ENCODE results near the gene LRP5.
A peak's percentile ranks its signal among the peaks of the same experiment; 100 is the strongest.
"Not testable (repeated sequence)": the region's sequence is repeated elsewhere in the genome, so short reads cannot be mapped to it uniquely, and the experiment has no call there.

LRP5 gene

DNA sequence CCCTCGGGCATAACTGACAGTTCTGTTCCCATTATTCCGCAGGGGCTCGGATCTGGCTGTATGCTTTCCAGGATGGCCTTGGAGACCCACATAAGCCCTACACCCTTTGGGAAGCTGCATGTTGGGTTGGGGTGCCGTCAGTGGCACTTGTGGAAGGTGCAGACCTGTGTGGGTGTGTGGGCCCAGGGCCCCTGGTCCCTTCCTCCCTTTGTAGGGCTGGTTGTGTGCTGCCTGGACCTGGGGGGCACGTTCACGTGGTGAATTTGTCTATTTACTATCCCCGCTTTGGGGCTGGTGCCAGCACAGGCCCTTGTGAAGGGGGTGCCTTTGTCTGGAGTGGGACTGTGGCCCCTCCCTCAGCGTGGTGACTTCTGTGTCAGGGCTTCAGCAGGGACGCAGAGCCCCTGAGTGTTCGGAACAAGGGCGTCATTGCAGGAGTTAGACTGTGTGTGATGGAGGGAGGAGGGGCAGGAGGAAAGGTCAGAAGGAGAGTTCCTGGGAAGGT, 133.2 kb downstream of the LRP5 start:
- no peak for DNase-seq

DNA sequence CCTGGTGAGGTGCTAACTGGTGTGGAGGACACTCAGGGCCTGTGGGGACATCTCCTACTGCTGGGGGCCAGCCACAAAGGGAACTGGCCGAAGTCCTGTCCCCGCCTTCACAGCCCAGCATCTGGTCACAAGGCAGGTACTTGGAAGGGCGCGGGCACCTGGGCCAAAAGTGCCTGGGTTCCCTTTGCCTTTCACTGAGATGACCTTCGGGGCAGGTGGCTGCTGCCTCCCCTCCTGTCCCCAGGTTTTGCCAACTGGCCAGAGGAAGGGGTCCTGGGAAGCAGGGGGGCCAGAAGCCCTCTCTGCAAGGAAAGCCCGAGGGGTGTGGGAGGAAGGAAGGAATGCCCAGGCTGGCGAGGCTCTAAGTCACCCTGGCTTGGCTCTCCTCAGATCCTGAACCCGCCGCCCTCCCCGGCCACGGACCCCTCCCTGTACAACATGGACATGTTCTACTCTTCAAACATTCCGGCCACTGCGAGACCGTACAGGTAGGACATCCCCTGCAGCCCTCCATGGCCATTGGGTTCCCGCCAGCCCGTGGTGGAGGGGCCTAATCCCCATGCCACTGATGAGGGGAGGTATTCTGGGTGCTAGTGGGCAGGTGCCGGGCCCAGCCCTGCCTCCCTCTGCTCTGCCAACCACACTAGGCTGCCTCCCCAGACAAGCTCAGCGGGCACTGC, 133.8 kb downstream of the LRP5 start:
- no peak for DNase-seq

DNA sequence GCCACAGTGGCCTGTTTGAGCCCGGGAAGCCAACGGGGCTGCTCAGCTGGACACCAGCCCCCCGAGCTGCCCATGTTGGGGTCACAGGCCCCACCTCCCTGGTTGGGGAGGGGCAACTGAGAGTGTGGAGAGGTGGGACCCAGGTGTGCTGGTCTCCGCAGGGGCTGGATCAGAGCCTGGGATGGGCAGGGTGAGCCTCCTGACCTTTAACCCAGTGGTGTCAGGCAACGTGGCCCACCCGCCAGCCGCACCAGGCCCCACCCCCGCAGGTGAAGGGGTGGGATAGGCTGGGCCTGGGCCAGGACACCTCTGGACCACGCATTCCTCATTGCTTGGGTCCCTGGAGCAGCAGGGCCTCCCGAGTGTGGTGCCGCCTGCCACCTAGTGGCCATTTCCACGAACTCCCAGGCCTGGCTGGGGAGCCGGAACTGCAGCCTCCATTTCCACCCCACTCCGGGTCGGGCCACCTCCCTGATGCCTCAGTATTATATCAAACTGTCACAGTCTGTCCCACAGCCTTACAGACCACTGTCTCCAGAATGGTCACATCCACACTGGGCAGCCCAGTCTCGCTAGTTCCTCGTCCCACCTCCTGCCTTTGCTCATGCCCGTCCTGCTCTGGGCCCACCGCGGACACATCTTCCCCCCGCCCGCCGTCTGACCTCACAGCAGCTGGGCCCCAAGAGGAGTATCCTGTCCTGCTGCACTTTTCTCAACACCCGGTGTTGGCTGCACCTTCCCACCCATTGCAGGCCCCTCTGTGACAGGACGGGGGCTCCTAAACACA, 134.8 kb downstream of the LRP5 start:
- DNase-seq: peak; percentile 59

DNA sequence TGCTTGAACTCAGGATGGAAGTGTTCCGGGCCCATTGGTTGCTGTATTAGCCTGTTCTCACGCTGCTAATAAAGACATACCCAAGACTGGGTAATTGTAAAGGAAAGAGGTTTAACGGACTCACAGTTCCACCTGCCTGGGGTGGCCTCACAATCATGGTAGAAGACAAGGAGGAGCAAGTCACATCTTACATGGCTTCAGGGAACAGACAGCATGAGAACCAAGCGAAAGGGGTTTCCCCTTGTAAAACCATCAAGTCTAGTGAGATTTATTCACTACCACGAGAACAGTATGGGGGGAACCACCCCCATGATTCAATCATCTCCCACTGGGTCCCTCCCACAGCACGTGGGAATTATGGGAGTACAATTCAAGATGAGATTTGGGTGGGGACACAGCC, 135.5 kb downstream of the LRP5 start:
- DNase-seq: not testable (repeated sequence)

DNA sequence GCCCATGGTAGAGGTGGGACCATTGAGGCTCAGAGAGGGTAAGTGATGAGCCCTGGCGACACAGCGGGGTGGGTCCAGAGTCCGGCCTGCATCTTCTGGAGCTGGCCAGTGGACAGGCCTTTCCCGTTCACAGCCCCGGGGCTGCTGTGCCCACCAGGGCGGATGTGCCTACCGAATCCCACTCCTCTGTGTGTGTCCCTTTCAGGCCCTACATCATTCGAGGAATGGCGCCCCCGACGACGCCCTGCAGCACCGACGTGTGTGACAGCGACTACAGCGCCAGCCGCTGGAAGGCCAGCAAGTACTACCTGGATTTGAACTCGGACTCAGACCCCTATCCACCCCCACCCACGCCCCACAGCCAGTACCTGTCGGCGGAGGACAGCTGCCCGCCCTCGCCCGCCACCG, 136.2 kb downstream of the LRP5 start:
- DNase-seq: no peak

DNA sequence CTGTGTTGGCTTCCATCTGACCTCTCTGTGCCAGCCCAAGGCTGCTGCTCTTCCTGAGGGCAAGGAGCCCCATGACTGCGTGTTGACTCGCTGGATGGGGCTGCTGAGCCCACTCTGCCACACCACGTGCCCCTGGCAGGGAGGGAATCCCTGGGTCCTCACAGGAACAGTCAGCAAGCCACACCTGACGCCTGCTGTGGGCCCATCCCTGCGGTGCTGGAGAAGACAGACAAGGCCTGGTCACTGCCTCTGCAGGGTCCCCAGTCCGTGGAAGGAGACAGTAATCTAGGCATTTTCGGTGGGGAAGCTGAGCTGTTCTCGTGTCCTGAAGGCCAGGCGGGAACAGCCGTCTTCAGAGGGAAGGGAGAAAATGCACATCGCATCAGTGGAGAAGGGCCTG, 137.6 kb downstream of the LRP5 start:
- DNase-seq: no peak

DNA sequence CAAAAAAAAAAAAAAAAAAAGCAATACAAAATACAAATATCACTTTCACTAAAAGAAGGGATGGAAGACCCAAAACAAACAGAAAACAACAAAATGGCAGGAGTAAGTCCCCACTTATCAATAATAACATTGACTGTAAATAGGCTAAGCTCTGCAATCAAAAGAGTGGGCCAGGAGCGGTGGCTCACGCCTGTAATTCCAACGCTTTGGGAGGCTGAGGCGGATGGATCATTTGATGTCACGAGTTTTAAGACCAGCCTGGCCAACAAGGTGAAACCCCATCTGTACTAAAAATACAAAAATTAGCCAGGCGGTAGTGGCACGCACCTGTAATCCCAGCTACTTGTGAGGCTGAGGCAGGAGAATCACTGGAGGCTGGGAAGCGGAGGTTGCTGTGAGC, 138.3 kb downstream of the LRP5 start:
- DNase-seq: no peak

DNA sequence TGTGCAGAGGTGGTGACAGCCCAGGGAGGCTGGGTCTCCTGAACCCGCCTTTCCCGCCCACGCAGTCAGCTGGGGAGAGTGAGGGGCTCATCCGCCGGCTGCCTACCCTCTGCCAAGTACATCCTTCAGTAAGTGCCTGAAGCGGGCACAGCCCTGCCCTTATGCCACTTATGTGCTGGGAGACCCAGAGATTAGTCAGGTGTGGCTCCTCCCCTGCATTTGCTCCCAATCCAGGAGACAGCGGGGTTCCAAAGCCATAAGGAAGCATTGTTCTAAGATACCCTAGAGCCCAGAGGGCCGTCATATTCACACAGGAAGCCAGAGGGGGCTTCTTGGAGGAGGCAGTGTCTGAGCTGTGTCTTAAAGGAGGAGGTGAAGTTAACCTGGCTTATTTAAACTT, 142.4 kb downstream of the LRP5 start:
- DNase-seq: no peak

DNA sequence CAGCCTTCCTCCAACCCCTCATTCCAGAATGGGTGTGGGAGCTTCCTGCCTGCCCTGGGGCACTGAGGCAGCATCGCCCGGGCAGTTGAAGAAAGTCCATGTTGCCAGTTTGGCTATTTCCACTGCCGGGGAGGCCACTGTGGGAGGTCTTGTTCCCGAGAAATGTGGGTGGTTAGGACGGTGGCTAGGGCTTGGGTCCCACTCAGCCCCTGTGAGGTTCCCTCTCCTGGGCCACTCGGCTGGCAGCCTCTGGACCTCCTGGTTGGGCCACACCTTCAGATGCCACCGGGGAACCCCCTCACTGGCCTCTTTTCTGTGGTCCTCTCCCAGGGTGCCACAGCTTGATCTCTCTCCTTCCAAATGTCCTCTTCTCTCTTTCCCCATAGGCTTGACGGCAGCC, 143.1 kb downstream of the LRP5 start:
- no peak for DNase-seq

DNA sequence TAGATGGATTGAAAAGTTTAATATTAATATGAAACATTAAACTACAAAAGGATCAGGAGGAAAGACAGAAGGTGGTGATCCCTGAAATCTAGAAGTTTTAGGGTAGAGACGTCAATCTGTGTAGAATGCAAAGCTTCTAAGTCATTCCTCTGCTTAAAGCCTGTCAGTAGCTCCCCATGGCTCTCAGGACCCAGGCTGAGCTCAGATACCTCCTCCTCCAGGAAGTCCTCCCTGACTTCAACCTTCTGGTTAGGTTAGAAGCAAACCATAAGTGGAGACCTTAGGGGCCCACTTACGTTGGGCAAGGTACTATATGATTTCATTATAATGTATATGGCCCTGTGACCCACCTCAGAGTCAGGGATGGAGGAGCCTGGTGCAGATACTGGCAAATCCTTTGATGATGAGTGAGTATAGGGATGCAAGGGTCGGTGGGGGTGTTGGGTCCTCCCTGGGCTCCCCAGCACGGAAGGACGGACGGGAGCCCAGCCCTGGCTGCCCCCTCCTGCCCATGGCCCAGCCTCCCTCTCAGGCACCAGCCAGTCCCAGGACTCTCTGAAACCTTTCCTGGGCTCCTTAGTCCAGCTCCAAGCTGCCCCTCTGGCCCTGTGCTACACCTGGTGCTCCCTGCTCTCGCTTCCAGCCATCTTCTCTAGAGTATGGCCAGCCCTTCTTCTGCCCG, 145.0 kb downstream of the LRP5 start:
- no peak for DNase-seq

DNA sequence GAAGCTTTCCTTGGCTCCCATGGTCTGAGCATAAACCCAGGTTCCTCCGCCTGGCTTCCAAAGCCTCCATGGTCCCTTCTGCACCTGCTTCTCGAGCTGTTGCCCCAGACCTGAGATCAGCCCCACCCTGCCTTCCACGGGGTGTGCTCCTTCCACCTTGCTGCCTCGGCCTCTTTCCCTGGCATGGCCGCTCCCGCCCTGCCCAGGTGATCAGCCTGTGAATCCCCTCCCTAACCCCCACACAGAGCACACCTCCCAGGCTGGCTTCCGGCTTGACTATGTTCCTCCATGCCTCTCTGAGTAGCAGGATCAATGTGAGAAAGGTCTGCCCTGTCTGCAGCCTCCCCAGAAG, 145.5 kb downstream of the LRP5 start:
- no peak for DNase-seq

DNA sequence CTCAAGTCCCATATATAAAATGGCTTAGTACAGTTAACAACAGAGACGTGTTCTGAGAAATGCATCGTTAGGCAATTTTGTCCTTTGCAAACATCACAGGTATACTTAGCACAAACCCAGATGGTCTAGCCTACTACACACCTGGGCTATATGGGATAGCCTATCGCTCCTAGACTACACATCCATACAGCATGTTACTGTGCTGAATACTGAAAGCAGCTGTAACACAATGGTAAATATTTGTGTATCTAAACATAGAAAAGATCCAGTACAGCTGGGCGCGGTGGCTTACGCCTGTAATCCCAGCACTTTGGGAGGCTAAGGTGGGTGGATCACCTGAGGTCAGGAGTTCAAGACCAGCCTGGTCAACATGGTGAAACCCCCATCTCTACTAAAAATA, 145.9 kb downstream of the LRP5 start:
- DNase-seq: not testable (repeated sequence)

DNA sequence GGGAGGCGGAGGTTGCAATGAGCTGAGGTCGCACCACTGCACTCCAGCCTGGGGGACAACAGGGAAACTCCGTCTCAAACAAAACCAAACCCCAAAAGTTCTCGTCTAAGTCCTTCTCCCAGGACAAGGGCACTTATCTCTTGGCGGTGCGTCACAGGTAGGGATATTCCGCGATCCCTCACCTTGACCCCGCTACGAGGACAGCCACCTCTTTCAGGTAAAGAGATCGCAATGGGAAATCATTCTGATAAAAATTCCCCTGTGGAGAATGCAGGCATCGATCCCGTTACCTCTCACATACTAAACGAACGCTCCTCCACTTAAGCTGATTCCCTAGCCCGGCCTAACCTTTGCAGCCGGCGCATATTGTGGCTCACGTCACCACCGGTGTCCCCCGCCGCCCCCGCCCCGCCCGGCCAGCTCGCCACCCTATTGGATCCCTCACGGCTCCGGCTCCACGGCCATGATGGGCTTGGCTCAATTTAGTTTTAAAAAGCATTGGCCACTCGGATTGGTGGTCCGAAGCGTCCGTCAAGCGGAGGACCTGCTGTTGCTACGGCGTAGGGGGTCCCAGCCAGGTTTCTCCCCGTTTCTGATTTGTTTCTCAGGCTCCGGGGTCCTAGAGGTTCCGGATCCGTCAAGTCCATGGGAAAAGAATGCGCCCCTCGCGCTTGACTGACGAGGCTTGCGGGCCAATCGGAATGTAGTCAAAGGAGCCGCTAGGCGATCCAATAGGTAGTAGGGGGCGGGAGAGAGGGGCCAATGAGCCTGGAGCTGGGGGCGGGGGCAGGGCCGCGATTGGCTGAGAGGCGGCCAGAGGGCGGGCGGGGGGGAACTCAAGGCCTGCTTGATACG, 147.7 kb downstream of the LRP5 start:
- DNase-seq: peak; percentile 99

DNA sequence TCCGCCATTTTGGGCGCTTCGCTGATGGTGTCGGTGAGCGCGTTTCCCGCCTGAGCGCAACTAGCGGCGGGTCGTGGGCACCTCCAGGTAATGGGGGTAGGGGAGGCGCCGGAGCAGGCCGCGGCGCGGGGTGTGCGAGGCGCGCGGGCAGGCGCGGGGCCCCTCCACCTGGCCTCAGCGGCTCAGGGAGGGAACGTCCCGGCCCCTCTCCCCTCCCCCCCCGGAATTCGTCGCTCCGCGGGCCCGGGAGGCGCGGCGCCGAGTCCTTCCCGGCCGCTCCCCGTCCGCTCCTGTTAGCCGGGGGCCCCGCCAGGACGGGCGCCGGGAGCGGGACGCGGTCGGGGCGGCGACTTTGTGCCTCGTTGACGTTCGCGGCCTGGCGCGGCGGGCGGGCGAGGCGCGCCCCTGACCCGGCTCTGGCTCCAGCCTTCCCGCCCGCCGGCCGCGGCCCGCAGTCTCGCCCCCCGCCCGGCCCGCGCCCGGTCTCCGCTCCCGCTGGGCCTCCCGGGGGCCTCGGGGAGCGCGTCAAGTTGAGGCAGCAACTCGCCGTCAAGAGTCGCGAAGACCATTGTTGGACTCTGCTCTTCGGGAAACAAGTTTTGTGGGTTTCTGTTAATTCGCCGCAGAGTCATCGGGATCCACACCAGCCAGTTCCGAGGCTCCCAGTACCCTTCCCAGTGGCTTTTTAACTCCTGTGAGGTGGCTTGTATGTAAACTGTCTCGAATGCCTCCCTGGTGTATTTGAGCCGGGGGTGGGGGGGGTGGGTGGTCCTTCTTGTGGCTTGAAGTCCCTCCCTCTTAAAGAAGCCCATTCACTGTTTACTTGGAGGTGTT, 148.6 kb downstream of the LRP5 start, which contains the start of gene PPP6R3:
TSS of gene PPP6R3 (plus strand) at position 12 of the 834 bp plus-strand sequence. CDS start 76,913 bp downstream, outside the sequence.
- peak; percentile 31 for DNase-seq

DNA sequence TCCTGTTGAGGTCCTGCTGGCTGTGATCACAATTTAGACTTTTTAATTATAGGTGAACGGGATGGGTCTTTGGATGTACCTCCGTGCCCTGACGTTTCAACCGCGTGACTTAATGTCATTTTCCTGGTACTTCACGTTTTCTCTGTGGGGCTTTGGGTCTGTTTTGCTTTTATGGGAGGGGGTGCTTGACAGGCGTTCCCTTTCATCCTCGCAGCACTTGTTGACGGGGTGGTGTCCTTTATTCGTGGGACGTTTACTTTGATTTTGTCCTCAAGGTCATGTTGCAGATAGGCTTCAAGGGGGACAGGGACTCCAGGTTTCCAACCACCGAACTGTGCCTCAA, 149.2 kb downstream of the LRP5 start:
- no peak for DNase-seq

DNA sequence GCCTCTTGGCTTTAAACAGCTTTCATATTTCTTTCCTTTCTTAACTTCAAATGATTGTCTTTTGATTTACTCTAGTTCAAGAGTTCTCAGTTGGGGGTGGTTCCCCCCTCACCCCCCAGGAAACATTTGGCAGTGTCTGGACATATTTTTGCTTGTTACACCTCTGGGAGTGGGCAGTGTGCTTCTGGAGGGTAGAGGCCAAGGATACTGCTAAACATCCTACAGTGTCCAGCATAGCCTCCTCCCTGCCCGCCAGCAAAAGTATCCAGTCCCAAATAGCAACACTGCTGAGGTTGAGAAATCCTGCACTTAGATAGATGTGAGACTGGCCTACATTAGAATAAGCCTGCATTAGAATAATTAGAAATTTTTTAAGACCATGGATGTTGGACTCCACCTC, 151.3 kb downstream of the LRP5 start:
- DNase-seq: no peak

DNA sequence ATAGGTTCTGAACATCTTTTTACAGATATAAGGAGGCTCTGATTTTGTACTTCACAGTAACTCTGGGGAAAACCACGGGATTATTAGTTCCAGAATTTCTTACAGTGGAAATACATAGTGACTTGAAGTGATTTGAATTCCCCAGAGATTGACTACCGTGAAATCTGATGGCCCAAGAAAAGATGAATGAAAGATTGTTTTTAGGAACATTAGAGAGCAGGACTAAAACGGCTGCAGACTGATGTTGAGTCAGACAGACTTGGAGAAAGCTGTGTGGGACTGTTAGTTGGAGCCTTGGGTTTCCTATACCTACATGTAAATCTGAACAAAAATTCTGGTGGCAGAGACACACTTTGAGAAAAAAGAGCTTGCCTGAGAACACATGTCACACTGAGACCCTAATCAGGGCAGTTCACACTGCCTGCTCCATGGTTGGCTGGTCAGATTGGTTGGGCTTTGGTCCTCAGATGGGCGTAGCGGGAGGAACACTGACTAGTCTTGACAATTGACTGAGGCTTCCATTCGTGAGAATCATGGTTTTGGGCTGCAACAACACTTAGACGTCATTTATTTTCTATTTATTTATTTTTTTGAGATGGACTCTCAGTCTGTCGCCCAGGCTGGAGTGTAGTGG, 154.9 kb downstream of the LRP5 start:
- peak; percentile 20 for DNase-seq

DNA sequence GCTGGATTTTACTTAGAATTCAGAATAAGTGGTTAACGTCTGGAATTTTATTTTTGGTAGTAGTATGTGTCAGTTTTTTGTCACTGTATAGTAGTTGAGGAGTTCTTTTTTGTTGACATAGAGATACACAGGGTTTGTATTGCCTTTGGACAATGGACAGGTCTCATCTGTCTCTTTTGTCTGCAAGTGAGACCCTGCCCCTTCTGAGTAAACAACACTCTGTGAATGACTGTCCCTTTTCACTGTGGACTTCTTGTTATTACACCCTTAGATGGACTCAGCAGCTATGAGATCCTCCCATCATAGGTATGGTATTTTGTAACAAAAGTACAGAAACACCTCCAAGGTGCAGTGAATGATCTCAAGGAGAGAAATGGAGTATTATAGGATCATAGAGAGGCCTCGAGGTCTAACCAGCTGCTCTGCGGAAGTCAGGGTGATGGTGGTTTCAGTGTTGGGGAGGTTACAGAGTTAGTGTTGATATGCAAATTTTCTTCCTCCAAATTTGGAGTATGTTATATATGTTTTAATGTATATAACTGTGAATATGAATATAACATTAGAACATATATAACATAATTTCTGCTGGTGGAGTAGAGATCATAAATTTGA, 155.9 kb downstream of the LRP5 start:
- no peak for DNase-seq

DNA sequence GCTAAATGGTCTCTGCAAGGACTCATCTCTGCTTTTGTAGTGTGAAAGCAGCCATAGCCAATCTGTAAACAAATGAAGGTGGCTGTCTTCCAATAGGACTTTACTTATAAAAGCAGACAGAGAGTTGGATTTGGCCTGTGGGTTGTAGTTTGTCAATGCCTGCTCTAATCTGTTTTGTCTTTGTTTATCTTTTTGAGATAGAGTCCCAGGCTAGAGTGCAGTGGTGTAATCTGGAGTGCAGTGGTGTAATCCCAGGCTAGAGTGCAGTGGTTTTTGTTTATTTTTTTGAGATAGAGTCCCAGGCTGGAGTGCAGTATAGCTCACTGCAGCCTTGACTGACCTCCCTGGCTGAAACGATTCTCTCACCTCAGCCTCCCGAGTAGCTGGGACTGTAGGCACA, 156.7 kb downstream of the LRP5 start:
- DNase-seq: no peak

DNA sequence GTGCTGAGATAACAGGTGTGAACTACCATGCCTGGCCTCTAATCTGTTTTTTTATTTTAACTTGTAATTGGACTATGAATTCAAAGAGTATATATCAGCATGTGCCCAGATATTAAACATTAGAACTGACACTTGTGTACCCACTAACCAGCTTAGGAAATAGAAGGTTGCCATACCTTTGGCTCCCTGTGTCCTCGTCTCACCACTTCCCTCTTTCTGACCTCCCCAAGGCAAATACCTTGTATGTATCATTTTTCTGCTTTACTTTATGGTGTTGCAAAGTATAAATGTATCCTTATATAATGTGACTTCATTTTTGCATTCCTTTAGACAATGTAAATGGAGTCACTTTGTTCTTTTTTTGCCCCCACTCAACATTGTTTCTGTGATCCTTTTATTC, 157.3 kb downstream of the LRP5 start:
- no peak for DNase-seq

DNA sequence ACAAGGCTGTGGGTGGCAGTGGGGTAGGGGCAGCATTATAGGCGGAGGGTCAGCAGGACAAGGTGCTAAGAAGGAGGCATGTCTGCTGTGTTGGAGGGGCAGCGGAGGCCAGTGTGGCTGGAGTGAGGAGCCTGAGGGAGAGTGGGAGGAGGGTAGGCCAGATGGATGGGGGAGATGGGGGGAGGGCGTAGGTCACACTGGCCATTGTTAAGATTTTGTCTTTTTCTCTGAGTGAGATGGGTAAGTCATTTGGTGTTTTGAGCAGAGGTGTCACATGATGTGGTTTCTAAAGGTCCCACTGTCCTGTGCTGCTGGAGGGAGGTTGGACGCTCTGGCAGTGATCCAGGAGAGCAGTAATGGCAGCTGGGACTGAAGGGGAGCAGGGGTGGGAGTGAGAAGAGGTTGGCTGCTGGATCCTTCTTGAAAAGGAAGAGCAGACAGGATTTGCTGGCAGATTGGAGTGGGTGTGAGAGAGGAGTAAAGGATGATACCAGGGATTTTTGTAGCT, 158.0 kb downstream of the LRP5 start:
- DNase-seq: no peak
